HT1080 (cell line): Measurements from ENCODE around the gene ABHD8. TPM values are rescaled to one million over a fixed set of nuclear protein-coding genes. Genes with fewer than 3 reads are reported as not detected.
A peak's percentile ranks its signal among the peaks of the same experiment; 100 is the strongest.

Experiments used
- DNase-seq: peaks from one replicate; pipeline ENCODE4 v3.0.0-alpha.2; 2015; ENCODE audit warnings: low read depth
- total RNA-seq: library from RNA; depleted of rRNA; stranded (reverse); fragments of >200 nt; shearing (Covaris generic); gene quantifications from 2 replicates; pipeline ENCODE4 v1.2.3, GENCODE V29; 2014

Gene ABHD8
- total RNA-seq, 1 experiment from 2014 or later, result 0.24 TPM

DNA sequence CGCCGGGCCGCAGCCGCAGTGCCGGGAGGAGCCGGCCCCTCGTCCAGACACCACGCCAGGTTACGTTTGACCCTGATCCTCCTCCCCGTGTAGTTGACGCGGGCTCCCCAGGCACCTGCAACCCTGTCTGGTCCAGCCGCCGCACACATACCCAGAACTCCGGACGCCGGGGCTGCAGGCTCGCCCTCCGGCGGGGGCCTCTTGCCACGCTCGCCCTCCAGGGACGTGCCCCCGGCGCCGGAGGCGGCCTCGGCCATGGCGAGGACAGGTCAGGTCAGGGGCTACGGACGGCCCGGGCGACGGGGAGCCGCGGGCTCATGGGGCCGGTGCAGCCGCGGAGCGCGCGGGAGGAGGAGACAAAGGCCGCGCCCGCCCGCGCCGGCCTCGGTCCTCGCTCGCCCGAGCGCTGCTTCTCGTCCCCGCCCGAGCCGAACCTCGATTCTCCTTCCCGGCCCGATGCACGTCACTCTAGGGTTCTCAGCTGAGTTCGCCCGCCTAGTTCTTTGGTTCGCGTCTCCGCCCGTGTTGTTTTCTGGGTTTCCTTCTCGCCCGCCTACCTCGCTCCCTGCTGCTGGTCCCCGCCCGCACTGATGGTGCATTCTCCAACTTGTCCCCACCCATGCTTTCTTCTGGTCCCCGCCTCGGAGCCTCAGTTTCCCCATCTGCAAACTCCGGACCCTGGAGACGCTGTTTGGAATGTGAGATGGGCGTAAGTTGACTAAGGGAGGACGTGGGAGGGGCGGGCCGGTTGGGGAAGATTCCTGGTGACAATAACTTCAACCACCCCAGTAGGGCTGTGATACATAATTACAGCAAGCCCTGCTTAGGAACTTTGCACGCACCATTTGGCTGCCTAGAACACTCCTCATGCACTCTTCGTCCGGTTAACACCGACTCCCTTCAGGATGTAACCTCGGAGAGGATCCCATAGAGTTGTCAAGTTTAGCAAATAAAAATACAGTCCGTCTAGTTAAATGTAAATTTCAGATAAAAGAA is 31.5 kb upstream of the ABHD8 start, which contains the start of gene ANO8:
Gene ANO8 (minus strand): TSS at position 442 of the 996 bp plus-strand sequence. CDS start 185 bp downstream, at position 257.
- peak; percentile 95 for DNase-seq

DNA sequence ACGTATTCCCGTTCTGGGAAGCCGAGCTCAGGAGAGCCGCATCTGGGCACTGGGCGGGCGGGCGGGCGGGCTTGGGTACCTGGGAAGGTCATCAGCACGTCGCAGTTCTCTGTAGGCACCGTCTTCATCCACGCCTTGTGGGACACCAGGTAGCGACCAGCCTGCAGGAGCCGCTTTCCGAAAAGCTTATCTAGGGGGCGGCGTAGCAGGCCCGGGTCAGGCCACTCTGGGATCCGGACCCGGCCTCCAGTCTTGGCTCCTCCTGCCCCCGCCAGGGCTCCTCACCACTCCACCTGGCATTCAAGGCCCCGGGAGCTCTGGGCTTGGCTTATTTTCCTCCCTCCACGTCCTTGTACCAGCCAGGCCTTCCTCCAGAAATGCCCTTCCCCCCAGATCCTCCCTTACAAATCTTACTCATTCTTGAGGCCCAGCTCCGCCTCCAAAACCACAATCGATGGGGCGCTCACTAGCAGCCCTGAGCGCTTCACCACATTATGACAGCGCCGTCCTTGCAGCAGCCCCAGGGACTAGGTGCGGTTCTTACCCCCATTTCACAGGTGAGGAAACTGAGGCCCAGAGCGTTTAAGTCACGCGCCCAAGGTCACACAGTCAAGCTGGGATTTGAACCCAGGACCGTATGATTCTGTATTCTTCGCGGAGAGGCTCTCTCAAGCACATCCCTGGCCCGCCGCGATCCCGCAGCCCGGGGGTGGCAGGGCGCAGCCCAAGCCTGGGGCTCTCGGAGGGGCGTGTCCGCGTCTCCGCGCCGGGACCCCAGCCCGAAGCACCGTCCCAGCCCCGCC is 30.6 kb upstream of the ABHD8 start:
- peak; percentile 86 for DNase-seq

DNA sequence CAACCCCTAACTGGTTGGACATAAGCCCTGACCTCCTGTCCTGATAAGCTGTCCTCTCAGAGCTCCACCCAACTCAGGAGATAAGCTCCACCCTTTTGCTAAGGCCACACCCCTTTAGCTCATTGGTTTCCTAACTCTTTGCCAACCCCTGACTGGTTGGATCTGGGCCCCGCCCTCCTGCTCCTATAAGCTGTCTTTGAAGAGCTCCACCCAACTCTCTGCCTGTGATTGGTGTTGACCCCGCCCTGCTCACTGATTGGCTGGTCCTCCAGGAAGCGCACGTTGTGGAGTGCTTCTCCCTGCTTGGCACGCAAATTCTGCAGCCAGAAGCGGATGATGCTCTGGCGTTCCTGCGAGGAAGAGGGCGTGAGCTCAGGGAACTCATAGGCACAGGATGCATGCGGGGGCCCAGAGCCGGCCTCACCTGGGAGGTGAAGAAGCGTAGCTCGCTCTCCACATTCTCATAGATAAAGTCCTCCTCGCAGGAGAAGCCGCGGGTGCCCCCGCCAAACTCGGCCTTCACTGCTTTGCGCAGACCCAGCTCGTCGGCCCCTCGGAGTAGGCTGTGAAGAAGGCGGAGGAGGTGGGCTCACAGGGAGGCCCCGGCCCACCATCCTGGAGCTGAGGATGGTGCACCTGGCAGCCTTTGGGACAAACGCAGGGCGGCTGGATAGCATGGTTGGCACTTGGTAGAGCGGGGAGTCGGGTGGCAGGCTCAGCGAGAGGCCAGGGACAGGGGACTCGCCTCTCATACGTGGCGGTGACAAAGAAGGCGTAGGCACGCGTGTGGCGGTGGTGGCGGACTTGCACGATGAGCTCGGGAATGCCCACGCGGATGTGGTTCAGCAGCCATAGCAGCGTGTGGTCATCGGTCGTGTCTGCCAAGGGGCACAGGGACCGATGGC is 29.7 kb upstream of the ABHD8 start:
- peak; percentile 58 for DNase-seq

DNA sequence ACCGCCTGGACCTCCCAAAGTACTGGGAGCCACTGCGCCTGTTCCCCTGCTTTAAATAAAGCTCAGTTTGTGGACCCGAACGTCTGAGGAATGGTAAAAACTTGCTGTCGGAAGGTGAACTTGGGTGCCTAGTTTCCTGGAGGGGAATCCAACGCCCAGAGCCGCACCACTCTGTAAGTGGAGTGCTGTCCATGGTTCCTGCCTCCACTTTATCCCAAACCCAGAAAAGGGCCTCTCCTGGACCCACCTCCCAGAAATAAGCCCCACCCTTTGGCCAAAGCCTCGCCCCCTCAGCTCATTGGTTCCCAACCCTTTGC is 29.1 kb upstream of the ABHD8 start:
- no peak for DNase-seq

DNA sequence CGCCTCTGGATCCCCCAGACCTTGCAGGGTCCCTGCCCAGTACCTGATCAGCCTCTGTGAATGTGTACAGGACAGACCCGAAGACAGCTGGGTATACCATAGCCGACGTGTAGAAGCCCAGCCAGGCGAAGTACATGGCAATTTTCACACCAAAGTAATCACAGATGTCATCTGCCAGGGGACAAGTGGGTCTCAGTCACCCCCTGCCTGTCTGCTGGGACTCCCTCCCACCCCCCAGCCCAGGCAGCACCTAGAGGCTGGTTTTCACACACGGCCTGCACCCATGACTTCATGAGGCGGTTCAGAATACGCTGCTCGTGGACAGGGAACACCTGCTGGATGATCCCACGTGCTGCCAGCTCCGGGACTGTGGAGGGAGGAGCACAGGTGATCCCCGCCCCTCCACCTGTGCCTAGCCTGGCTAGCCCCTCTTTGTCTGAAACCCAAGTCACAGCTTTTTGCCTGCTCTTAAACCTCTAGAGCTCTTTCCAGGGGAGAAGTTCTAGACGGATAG is 27.9 kb upstream of the ABHD8 start:
- no peak for DNase-seq

DNA sequence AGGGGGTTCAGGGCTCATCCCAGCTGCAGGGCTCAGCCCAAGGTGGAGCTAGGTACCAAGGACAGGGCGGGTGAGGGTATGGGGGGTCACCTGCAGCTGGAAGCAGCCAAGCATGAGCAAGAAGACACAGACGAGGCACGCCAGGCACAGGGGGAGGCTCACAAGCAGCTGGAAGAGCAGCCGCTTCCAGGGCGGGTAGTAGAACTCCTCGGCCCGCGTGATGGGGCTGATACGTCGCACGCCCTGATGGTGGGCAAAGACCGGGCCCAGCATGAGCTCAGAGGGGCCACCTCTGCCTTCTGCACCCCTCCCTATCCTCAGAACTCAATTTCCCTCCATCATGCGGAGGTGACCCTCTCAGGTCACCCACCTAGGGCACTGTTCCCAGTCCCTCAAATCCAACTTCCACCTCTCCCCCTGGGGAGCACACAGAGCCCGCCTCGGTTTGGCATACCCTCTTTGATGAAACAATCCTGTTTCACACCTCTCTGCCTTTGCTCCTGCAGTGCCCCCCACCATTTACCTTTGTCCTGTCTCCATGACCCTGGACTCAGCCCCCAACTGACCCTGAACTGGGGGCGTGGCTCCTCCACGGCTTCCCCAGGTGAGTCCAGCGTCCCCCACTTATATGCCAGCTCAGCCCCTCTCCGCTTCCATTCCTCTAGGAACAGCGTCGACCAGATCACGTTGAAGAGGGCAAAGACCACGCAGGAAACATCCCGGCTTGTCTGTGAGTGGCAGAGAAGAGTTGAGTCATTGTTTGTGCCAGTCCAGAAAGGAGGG is 27.2 kb upstream of the ABHD8 start:
- DNase-seq, result no peak

DNA sequence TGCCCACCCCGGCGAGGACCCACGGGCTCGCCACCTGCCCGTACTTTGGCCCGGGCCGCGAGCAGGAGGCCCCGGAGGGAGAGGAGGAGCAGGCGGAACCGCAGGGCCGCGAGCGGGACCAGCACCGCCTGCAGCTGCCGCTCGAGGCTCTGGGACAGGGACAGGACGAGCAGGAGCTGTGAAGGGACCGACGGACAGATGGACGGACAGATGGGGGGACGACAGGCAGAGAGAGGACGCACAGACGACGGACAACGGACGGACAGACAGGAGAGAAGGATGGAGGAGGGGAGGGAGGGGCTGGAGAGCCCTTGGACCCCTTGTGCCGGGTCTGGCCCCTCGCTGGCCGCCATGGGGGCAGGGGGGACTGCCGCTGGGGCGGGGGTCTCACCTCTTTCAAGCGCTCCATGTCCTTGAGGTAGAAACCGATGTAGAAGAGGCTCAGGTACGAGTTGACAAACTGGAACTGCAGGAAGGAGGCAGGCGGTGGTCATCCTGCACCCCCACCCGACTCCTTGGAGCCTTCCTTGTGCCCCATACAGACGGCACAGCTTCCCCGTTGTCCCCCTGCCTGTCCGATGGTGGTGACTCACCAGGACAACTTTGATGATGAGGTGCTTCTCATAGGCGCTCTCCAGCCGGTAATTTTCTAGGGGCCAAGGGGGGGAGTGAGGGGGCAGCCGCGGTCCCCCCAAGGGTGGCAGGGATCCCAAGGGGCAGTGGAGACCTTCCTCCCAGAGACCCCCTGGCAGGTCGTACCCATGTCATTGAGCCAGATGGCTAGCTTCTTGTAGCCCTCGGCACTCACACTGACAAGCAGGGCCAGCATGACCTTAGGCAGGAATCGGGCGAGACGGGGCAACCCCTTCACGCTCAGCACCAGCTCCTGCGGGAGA is 26.4 kb upstream of the ABHD8 start:
- DNase-seq, result no peak

DNA sequence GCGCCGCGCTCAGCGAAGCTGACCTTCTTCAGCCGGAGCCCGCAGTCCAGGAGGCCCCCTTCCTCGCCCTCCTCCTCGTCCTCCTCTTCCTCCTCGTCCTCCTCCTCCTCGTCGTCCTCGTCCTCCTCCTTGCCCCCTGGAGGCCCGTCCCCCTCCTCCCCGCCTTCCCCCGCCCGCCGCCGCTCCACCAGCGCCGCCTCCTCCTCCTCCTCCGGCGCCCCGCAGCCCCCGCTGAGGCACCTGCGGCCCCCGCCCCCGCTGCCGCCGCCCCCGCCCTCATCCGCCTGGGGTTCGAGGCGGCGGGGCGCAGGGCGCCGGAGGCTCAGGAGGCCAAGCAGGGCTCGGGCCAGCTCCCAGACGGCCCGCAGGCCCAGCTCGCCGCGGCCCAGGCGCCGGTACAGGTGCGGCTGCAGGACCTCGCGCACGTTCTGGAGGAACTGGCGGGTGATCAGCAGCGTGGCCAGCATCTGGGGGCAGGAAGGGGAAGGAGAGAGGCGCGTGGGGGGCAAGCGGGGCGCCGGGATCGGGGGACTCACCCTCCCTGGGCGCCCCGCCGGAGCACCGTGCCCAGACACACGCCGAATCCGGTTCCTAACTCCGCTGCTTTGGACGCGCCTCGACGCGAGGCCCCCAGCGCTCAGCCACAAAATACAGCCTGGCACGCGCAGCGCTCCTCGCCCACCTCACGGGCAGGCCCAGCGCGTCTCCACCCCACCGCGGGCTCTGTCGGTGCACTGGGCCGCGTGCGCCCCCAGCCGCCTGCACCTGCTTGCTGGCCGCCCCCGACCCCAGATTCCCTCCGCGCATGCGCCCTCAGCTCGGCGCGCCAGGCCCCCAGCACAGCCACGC is 25.5 kb upstream of the ABHD8 start:
- no peak for DNase-seq

DNA sequence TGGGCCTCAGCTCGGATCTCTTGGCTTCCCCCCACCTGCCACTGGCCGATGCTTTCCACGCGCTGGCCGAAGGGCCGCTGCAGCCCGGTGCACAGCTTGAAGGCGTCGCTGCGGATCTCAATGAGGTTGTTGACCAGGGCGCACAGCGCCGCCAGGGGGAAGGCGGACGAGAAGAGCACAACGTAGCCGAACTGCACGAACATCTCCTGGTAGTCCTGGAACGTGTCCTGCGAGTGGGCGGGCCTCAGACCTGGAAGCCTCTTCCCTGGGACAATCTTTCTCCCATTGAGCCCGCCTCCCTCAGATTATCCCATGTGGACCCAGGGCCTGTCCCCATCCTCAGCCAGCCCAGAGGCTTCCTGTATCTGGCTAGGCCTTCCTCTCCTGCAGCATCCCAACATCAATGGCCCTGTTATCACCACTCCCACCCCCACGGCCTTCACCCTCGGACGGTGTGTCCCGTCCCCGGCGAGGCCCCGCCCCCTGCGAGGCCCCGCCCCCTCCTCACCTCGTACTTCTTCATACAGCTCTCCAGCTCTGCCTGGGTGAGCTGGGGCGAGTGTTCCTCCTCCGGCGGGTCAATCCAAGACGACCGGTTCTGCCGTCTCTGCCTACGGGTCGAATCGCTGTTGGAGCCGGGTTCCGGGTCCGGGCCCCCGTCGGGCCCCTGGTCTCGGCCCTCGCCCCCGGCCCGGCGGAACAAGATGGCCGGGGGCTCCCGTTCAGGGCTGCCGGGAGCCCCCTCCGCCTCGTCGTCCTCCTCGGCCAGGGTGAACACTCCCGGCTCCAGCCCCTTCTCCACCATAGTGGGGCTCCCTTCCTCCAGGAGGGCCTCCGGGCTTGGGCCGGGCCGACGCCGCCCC is 24.7 kb upstream of the ABHD8 start:
- DNase-seq, result no peak

DNA sequence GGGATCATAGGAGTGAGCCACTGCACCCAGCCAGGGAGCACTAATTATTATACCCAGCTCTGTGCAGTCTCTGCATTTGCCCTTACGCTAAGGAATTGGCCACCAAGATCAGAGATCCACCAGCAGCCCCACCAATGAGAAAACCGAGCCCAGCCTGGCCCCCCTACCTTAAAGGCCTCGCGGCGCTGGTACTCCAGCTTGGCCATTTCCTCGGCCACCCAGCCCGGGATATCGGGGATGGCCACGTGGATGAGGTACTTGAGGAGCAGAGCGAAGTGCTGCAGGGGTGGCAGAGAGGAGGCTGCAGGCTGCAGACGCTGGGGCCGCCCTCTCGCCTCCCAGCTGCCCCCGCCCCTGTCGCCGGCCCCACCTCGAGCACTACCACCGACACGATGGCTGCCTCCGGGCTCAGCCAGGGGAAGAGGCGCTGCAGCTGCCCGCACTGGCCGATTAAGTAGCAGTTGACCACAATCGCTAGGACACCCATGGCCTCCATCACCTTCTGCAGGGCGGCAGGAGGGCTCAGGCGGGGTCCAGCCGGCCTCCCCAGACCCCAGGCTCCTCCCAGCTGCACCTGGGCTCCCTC is 23.9 kb upstream of the ABHD8 start:
- no peak for DNase-seq

DNA sequence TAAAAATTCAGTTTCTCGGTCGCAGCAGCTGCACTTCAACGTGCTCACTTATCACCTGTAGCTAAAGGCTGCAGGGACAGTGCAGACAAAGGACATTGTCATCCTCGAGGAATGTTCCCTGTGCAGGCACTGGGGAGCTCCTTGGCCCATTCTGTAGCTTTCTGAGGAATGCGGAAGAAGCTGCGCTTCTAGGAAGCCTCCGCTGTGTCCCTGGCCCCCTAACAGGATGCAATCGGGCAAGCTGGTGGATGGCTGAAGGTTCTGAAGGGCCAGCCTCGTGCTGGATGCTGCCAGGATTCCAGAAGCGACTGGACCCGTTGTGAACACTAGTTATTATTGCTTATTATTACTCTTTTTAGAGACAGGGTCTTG is 23.4 kb upstream of the ABHD8 start:
- no peak for DNase-seq

DNA sequence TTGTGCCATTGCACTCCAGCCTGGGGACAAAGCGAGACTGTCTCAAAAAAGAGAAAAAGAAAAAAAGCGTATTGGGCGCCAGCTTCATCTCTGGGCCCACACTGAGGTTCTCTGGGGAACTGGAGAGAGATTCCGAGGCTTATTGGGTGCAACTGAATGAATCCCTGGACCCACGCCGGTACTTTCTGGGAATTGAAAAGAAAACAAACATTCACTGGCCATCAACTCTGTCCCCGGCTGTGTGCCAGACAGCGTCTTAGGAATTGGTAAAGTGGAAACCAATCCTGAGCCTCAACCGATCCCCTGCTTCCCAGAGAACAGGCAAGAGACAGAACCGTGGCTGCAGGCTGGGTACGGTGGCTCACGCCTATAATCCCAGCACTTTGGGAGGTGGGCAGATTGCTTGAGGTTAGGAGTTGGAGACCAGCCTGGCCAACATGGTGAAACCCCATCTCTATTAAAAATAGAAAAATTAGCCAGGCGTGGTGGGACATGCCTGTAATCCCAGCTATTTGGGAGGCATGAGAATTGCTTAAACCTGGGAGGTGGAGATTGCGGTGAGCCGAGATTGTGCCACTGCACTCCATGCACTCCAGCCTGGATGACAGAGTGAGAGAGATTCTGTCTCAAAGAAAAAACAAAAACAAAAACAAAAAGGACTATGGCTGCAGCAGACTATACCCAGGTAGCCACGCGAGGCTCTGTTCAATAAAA is 22.8 kb upstream of the ABHD8 start:
- DNase-seq, result no peak

DNA sequence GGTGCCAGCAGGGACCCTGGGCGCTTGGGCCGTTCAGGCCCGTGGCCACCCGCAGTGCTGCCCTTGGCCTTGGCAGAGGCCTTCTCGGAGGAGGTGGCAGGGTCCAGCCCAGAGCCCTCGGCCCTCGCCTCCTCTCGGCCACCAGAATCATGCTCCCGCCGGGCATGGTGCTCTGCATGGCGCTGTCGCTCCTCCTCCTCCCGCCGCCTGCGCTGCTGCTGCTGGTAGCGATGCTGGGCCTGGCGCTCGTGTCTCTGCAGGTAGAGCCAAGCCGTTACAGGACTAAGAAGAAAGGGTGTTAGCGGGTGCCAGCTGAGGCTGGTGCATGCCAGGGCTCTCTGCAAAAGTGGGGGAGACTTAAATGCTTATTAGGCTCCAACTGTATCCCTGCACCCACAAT is 21.9 kb upstream of the ABHD8 start:
- no peak for DNase-seq

DNA sequence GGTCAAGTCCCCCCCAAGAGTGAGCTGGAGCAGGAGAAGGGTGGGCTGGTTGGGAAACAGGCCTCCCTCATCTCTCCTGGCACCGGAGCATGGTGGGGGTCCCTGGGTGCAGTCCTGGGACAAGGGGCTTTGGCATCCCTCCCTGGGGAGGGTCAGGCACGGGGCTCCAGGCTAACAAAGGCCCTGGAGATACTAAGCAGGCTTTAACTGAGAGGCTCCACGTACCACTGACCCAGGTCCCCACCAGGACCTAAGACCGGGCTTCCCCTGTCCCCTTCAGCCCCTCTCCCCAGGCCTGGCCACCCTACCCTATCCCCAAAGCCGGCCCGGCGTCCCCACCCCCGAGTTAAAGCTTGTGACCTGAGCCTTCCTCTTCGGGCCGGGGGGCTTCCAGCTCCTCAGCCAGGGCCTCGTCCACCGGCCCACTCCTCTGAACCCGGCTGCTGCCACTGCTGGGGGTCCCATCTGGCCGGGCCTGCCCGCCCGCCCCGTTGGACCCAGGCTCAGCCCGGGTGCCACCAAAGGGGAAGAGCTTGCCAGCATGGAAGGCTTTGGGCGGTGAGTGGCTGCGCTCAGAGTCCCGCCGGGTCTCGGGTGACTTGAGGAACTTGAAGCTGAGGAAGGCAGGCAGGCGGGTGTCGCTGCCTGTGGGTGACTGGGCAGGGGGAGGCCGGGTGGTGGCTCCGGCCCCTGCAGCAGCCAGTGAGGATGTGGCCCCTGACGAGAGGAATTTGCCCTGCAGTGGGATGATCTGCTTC is 21.3 kb upstream of the ABHD8 start:
- no peak for DNase-seq

DNA sequence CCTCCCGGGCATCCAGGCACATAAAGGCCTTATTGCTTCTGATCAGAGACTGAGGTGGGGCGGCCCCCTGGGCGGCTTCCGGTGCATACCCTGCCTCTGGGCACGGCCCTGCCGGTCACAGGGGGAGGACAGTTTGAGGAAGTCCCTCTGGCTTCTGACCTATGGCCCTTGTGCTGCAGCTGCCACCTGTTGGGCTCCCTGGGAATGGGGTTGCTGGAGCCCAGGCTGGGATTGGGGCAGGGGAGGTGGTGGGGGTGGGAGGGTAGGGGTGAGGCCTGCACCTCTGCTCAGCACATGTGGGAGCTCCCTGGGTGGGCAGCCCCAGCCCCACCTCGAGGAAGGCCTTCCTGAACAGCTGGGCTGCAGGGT is 20.7 kb upstream of the ABHD8 start:
- DNase-seq, result no peak
